ENCODE measurements around the gene ANKS6.

Gene ANKS6

DNA sequence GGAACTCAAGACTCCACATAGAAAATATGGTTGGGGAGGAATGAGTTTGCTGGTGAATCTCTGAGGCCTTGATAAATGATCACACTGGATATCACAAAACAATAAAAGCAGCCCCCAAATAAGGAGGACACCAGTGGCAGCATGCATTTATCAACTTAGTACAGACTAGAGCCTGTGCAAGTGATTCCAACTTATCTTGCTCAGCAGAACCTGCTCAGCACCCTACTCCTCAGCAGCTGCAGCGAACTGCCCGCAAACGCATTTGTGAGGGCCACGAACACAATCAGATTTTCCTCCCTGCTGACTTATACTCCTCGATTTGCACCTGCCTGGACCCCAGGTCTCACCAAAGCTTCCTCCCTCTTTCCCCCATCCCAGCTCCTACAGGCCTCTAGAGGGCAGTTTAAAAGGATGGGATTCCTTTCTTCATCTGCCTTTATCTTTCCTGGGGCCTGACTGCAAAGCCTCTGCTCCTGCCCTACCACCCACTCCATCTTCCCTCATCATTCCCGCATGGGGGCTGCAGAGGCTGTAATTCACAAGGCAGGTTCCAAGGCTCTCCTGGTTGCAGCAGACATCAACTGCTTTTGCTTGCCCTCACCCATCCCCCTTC, 41.2 kb downstream of the ANKS6 start:
- ATAC-seq = no peak
- Mint-ChIP-seq H3K36me3 (ENCODE audit: low read depth) (peaks cover 42% of the 10 kb centered on the region), H3K27ac (no peak overlapping the region), H3K4me1 (no peaks in the 10 kb centered on the region), H3K9me3 (peaks cover 5% of the 10 kb centered on the region), H3K4me3 (no peak overlapping the region), H3K27me3 (no peaks in the 10 kb centered on the region)
- no peak for DNase-seq

DNA sequence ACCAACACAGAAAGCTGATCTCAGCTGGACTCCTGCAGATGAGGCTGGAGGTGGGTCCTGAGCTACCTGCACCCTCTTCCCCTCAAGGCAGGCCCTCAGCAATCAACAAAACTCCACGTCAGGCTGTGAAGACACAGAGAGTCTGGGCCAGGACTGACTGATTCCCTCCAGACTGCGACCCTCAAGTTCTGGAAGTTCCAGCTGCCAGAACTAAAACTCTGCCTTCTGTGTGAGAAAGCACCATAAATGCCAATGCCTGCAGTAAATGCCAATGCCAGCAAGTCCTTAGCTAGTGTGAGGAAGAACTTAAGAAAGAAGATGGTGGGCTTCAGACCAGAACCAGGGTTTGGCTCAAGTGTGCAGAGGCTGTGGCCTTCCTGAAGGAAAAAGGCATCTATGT, 45.1 kb downstream of the ANKS6 start:
- Mint-ChIP-seq H3K4me1 (no peaks in the 10 kb centered on the region), H3K9me3 (no peaks in the 10 kb centered on the region), H3K27me3 (no peaks in the 10 kb centered on the region), H3K27ac (no peak overlapping the region), H3K4me3 (no peak overlapping the region), H3K36me3 (ENCODE audit: low read depth) (peaks cover 43% of the 10 kb centered on the region)
- ATAC-seq = no peak
- DNase-seq = no peak

DNA sequence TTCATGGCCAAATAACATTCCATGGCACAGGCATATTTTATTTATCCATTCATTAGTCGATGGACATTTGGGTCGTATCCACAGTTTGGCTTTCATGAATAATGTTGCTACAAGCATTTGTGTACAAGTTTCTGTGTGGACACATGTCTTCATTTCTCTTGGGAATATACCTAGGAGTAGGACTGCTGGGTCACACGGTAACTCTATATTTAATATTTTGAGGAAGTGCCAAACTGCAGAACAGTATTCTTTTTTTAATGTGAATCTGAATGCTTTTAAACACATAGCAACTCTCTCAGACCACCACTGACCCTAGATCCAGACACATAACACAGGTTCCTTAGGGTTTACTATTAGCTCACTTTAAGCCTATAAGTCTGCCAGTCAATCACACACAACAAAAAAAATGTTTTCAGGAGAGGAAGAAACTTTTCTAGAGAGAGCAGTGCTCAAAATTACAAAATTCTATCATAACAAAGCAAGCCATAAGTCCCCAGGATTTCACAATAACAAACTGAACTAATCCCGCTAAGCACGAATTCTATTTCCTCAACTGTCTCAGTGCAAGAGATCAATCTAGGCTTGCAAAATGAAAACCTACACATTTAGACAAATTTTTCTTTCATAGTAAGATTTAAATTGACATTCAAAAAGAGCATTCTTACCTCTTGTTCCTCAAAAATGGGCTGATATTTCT, 45.8 kb downstream of the ANKS6 start:
- DNase-seq (no peak), ATAC-seq (no peak)
- Mint-ChIP-seq H3K4me3 (no peak overlapping the region), H3K27ac (no peak overlapping the region), H3K4me1 (no peaks in the 10 kb centered on the region), H3K27me3 (no peaks in the 10 kb centered on the region), H3K36me3 (ENCODE audit: low read depth) (peaks cover 38% of the 10 kb centered on the region), H3K9me3 (no peaks in the 10 kb centered on the region)

DNA sequence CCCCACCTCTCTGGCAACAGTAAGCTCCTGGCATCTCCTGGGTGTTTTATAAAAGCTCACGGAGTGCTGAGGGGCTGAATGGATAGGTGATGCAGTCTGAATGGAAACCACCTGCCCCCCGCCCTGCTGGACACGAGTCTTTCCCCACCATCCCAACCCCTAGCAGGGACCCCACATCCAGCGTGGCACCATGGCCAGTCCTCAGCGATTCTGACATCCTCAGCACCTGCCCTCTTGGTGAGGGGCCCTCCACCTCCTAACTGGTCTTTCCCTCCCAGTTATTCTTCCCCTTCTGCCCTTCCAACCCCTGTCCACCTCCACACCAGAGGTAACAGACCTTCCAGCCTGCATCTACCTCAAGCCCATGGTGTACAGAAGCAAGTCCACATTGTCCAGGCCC, 48.9 kb downstream of the ANKS6 start:
- H3K27ac Mint-ChIP-seq = no peak overlapping the region
- no peaks in the 10 kb centered on the region for H3K27me3 Mint-ChIP-seq
- no peak for ATAC-seq
- no peak for DNase-seq
- no peak overlapping the region for H3K4me3 Mint-ChIP-seq
- H3K36me3 Mint-ChIP-seq (ENCODE audit: low read depth) = peaks cover 35% of the 10 kb centered on the region
- H3K4me1 Mint-ChIP-seq = no peaks in the 10 kb centered on the region
- no peaks in the 10 kb centered on the region for H3K9me3 Mint-ChIP-seq

DNA sequence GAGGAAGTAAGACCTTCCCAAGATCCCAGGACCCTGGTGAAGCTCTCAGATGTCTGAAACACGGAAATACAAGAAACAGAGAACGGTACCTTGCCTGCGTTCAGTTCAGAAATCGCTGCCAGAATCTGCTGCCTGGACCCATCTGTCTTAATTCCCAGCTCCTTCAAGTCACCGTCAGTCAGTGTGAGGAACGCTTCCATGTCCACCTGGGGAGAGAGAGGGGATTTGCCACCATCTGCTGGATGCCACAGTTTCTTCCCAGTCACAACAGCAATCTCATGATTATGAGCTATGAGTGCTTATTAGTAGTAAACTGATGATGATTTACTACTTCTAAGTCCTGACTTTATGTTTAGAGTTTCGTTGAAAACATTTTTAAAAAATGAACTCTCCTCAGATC, 50.9 kb downstream of the ANKS6 start:
- Mint-ChIP-seq H3K9me3 (no peaks in the 10 kb centered on the region), H3K36me3 (ENCODE audit: low read depth) (peaks cover 34% of the 10 kb centered on the region), H3K4me1 (no peaks in the 10 kb centered on the region), H3K27ac (no peak overlapping the region), H3K4me3 (no peak overlapping the region), H3K27me3 (no peaks in the 10 kb centered on the region)
- ATAC-seq (no peak), DNase-seq (no peak)

DNA sequence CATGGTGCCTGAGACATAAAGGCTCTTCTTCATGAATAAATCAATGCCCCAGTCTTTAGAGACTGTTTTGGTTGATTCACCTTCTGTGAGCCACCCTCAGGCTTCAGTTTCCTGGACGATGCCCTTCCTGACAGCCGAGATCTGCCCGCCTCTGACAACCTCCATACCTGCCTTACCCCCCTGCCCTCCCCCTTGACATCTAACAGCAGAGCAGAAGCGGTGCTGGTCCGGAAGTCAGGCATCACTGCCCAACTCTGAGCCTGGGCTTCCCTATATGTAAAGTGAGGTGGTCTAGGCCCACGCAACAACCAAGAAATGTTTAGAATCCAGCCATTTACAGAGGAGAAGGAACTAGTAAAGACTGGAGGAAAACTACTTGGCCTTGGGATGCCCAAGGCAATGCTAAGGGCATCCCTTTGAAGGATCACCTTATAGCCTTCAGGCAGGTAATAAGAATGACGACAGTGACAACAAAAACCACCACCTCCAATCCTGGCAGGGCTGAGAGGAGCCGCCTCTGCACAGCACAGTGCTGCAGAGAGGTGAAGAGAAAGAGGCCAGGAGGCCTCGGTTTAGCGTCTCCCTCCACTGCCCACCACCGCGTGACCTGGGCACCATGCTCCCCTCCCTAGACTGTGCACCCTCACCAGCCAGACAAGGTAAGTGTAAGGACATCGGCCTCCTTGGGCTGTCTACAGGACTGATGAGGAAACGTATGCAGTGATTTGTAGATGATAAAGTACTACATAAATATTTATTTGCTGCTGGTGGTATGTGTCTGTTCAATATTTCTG, 52.3 kb downstream of the ANKS6 start:
- peaks cover 5% of the 10 kb centered on the region for H3K9me3 Mint-ChIP-seq
- H3K36me3 Mint-ChIP-seq (ENCODE audit: low read depth) = peaks cover 27% of the 10 kb centered on the region
- no peaks in the 10 kb centered on the region for H3K27me3 Mint-ChIP-seq
- ATAC-seq (no peak), DNase-seq (no peak)
- H3K4me3 Mint-ChIP-seq = no peak overlapping the region
- H3K27ac Mint-ChIP-seq = no peak overlapping the region
- H3K4me1 Mint-ChIP-seq = no peaks in the 10 kb centered on the region

DNA sequence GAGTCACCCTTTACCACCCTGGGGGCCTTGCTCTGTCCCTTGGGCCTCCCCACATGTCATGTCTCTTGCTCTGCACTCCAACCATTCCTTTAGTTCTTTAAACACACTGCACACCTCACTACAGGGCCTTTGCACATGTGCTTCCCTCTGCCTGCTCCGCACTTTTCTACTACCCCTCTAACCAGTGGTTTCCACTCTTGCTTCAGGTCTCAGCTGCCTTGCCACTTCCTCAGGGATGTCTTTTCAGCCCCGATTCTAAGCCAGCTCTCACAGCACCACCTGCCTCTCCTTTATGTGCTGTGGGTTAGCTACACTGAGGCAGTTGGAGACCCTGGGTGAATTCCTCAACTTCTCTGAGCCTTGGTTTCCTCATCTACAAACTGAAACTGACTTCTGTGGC, 53.0 kb downstream of the ANKS6 start:
- Mint-ChIP-seq H3K27ac (peak overlapping the region; percentile 49), H3K27me3 (no peaks in the 10 kb centered on the region), H3K4me3 (no peak overlapping the region), H3K4me1 (no peaks in the 10 kb centered on the region), H3K36me3 (ENCODE audit: low read depth) (peaks cover 25% of the 10 kb centered on the region), H3K9me3 (peaks cover 10% of the 10 kb centered on the region)
- DNase-seq (no peak), ATAC-seq (no peak)

DNA sequence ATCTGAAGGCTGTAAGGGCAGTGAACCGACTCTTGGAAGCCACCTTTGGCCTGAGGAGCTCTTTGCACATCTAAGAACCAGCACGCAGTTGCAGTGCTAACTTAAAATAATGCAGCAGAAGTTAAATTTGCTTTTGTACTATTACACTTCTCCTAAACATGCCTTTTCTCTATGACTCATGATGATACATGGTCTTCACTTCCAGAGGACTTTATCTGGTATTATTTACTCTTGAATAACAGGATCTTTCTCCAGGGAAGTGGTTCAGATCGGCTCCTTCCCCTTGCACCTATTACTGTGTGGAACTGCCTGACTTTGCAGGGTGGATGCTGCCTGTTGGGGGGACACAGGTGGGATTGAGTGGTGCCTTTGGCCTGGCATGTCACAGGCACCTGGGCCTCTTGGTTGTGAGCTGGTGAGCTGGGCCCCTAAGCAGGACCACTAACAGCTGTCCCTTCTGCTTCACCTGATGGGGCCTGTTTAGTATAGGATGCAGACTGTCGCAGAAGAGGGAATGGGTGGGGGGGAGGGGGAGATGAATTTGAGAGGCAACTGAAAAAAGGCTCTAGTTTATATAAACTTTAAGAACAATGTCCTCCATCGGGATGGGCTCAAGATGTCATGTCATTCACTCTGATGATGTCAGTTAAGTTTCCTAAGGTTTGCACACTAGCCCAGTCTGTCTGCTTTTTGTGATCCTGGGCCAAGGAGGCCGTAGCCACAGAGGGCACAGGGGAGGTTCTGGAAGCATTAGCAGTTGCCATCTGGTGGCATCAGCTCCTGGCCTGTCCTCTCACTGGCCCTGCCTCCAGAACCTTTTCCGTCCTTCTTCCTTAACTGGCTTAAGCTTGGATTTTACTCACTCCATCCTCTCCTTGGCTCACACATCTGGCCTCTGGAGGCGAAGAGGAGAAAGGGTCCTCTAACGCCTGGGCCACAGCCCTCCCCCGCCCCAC, 53.8 kb downstream of the ANKS6 start:
- Mint-ChIP-seq H3K27ac (no peak overlapping the region), H3K9me3 (peaks cover 10% of the 10 kb centered on the region), H3K4me3 (no peak overlapping the region), H3K27me3 (no peaks in the 10 kb centered on the region), H3K36me3 (ENCODE audit: low read depth) (peaks cover 29% of the 10 kb centered on the region), H3K4me1 (no peaks in the 10 kb centered on the region)
- DNase-seq (no peak), ATAC-seq (no peak)

DNA sequence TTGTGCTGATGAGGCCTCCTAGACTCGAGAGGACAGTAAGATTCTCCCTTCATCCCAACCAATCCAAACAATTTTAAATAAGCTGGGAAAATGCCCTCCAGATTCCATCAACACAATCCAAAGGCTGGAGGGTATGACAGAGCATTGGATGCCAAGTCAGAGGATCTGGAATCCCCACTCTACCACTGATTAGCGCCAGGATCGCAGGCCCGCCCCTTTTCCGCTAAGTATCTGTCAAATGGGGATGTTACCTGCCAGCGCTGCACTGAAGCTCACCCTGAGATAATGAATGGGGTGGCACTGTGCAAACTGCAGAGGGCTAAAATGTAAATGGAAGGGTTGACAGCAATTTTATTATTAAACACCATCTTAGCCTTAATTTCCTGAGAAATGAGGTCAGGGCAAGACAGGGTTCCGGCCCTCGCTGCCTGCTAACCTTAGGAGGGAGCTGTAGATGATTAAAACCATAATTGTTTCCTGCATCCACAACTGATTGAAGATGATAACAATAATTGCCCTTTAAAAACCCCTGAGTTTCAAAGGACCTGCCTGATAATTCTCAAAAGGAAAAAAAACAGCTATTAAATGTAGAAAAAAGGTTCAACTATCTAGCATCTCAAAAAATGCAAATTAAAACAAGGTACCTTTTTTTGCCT, 56.0 kb downstream of the ANKS6 start:
- Mint-ChIP-seq H3K4me3 (no peak overlapping the region), H3K27me3 (no peaks in the 10 kb centered on the region), H3K9me3 (peaks cover 10% of the 10 kb centered on the region), H3K36me3 (ENCODE audit: low read depth) (peaks cover 38% of the 10 kb centered on the region), H3K27ac (no peak overlapping the region), H3K4me1 (no peaks in the 10 kb centered on the region)
- no peak for DNase-seq
- no peak for ATAC-seq

DNA sequence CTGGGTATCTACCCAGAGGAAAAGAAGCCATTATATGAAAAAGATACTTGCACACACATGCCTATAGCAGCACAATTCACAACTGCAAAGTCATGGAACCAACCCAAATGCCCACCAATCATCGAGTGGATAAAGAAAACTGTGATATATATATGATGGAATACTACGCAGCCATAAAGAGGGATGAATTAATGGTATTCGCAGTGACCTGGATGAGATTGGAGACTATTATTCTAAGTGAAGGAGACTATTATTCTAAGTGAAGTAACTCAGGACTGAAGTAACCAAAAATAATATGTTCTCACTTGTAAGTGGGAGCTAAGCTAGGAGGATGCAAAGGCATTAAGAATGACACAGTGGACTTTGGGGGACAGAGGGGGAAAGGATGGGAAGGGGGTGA, 57.6 kb downstream of the ANKS6 start:
- ATAC-seq (no peak), DNase-seq (no peak)
- Mint-ChIP-seq H3K27ac (no peak overlapping the region), H3K27me3 (no peaks in the 10 kb centered on the region), H3K4me3 (no peak overlapping the region), H3K36me3 (ENCODE audit: low read depth) (peaks cover 32% of the 10 kb centered on the region), H3K9me3 (peaks cover 10% of the 10 kb centered on the region), H3K4me1 (no peaks in the 10 kb centered on the region)

DNA sequence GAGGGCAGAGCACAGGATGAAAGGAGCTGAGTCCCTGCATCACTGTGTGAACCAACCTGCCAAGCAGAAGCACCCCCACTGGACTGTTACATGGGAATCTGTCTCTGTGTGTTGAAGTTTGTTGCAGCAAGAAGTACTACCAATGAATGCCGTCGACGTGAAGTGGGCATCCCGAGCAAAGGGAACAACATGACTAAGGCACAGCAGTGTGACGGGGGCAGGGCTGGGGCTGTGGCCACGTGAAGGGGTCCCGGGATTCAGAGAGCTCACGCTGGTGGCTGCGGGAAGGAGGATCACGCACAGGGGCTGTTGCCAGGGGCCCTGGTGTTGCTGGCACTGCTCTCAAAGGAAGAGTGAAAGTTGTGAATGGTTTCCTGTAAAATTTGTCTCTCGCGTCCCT, 60.1 kb downstream of the ANKS6 start:
- Mint-ChIP-seq H3K9me3 (peaks cover 10% of the 10 kb centered on the region), H3K27ac (no peak overlapping the region)
- DNase-seq = no peak

DNA sequence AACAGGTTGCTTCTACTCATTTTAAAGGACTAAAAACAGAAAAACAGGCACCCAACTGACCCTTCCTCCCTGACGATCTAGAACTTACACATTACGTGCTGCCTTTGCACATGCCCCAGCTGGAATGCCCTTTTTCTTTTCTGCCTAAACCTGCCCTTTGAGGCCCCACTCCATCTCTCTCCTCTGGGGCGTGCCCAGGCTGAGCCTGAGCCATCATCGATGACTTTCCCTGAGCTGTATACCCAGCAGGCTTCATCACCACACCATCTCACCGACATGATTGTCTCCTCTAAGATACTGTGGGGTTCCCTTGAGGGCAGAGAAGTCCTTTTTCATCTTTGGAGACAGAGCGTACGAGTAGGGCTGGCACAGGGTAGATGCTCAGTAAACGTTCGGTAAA, 63.6 kb downstream of the ANKS6 start:
- no peak overlapping the region for H3K27ac Mint-ChIP-seq
- no peak overlapping the region for H3K4me3 Mint-ChIP-seq
- H3K36me3 Mint-ChIP-seq (ENCODE audit: low read depth) = peaks cover 11% of the 10 kb centered on the region
- no peaks in the 10 kb centered on the region for H3K9me3 Mint-ChIP-seq
- H3K27me3 Mint-ChIP-seq = no peaks in the 10 kb centered on the region
- DNase-seq (no peak), ATAC-seq (no peak)
- H3K4me1 Mint-ChIP-seq = no peaks in the 10 kb centered on the region

More for the DNA sequence above, 60.1 kb downstream of the ANKS6 start:
- H3K4me1 Mint-ChIP-seq = no peaks in the 10 kb centered on the region
- peaks cover 26% of the 10 kb centered on the region for H3K36me3 Mint-ChIP-seq (ENCODE audit: low read depth)
- no peaks in the 10 kb centered on the region for H3K27me3 Mint-ChIP-seq
- ATAC-seq = no peak
- no peak overlapping the region for H3K4me3 Mint-ChIP-seq

DNA sequence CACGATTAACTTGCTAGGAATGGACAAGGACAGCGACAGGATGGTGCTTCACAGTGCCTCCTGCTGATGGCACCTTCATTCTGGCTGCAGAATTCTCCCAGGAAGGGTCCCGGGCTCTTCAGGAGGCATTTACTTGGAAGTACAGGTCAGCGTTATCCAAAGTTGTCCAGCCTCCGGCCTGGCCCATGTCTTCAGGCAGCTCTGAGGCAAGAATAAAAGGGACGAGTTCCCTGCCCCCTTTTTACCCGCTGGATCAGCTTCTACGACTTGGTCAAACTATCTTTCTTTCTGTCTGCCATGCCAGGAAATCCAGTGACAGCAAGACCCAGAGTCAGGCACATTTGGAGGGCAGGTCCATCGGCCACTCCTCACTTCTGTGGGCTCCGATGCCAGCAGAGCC, 64.3 kb downstream of the ANKS6 start:
- Mint-ChIP-seq H3K4me3 (no peak overlapping the region), H3K9me3 (no peaks in the 10 kb centered on the region), H3K27me3 (no peaks in the 10 kb centered on the region), H3K4me1 (no peaks in the 10 kb centered on the region), H3K36me3 (ENCODE audit: low read depth) (peaks cover 6% of the 10 kb centered on the region), H3K27ac (no peak overlapping the region)
- no peak for ATAC-seq
- no peak for DNase-seq

DNA sequence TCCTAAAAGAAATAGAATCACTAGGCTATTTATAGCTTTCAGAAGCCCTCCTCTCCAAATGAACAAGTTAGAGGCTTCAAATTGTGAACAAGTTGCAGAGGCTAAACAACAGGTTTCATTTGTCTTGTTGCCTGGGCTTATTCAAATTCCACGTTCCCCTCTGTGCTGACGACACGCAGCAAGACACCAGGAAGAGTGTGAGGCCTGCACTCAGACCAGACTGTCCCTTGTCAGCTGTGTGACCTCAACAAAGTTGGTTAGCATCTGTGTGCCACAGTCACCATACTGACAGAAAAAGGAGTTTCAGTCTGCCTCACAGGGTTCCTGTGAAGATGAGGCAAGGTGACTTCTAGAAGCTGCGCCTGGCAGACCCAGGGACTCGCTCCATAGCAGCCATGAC, 65.5 kb downstream of the ANKS6 start:
- Mint-ChIP-seq H3K4me3 (no peak overlapping the region), H3K4me1 (no peaks in the 10 kb centered on the region)
- no peak for ATAC-seq

More for the DNA sequence above, 65.5 kb downstream of the ANKS6 start:
- Mint-ChIP-seq H3K27me3 (no peaks in the 10 kb centered on the region), H3K9me3 (no peaks in the 10 kb centered on the region), H3K36me3 (ENCODE audit: low read depth) (no peaks in the 10 kb centered on the region), H3K27ac (no peak overlapping the region)
- DNase-seq = no peak
